A549 (cell line): ENCODE measurements around the gene ITCH. TPM values are rescaled to one million over a fixed set of nuclear protein-coding genes. Genes with fewer than 3 reads are reported as not detected.

Source experiments
- ATAC-seq, 2 experiments: fragments of 200-7000 bp in 1 of 2; fragments of >200 bp in 1 of 2; cut with Nextera tagmentation in 1 of 2; cut with Tn5 transposase in 1 of 2; 3 replicates each; pipeline versions ENCODE4 v1.8.0 to v1.9.1; 2018 to 2020; ENCODE audit warnings: mild to moderate bottlenecking in 1 of 2, moderate library complexity in 1 of 2
- CTCF ChIA-PET: fragments of 300-600 bp; sonication (Branson Sonifier 250); formaldehyde crosslinking; extraction: SDS; loops from one replicate; lab custom pipeline; 2021; ENCODE audit warnings: antibody characterized with exemption, inconsistent platforms; lab: Yijun Ruan, JAX
- POLR2A ChIA-PET: fragments of 350-600 bp; formaldehyde crosslinking; extraction: SDS; loops from one replicate; lab custom pipeline; 2021; ENCODE audit warnings: antibody characterized with exemption, inconsistent platforms; lab: Yijun Ruan, JAX
- DNase-seq, 2 experiments: peaks; one replicate each; pipeline versions ENCODE4 v3.0.0 to v3.0.0-alpha.2; 2011 to 2016; ENCODE audit warnings: low read depth in 1 of 2, low spot score in 1 of 2
- FAIRE-seq: peaks from 2 replicates; lab custom pipeline; 2011; peaks lifted over from hg19 to GRCh38; lab: Jason Lieb, UNC
- H3K27ac ChIP-seq, 2 experiments: fragments of >200 bp; sonication (Bioruptor Twin); formaldehyde crosslinking; 3 replicates each; pipeline ENCODE4 v1.5.1; 2016 to 2017
- H3K4me1 ChIP-seq: fragments of >200 bp; sonication (Bioruptor Twin); formaldehyde crosslinking; 3 replicates; pipeline ENCODE4 v1.6.1; 2016
- H3K4me2 ChIP-seq: fragments of >200 bp; sonication (Bioruptor Twin); formaldehyde crosslinking; 3 replicates; pipeline ENCODE4 v1.6.1; 2016
- H3K4me3 ChIP-seq: fragments of >200 bp; sonication (Bioruptor Twin); formaldehyde crosslinking; 3 replicates; pipeline ENCODE4 v1.5.1; 2016
- H3K9me3 ChIP-seq: fragments of >200 bp; sonication (Bioruptor Twin); formaldehyde crosslinking; 3 replicates; pipeline ENCODE4 v1.6.1; 2016
- ATOH8 ChIP-seq: fragments of 250-450 bp; sonication (Bioruptor Pico); IDR thresholded peaks from 2 replicates; pipeline ENCODE4 v1.5.0; 2020; ENCODE audit warnings: low read depth, mild to moderate bottlenecking, moderate library complexity
- BCL3 ChIP-seq: fragments of >200 bp; sonication (Bioruptor Twin); formaldehyde crosslinking; IDR thresholded peaks from 3 replicates; pipeline ENCODE4 v1.6.1; 2016
- BHLHE40 ChIP-seq: IDR thresholded peaks from 2 replicates; pipeline ENCODE4 v1.6.1; 2012; ENCODE audit warnings: low read depth, low read length, inconsistent platforms
- CBX8 ChIP-seq: fragments of 200-600 bp; sonication (generic); IDR thresholded peaks from 2 replicates; pipeline ENCODE4 v1.6.1; 2016
- CEBPB ChIP-seq, 2 experiments: fragments of >200 bp in 1 of 2; sonication (Bioruptor Twin) in 1 of 2; formaldehyde crosslinking in 1 of 2; IDR thresholded peaks; 2 replicates each; pipeline ENCODE4 v1.6.1; 2012 to 2016
- CTCF ChIP-seq: fragments of >200 bp; sonication (Bioruptor Twin); formaldehyde crosslinking; IDR thresholded peaks from 3 replicates; pipeline ENCODE4 v1.5.1; 2016
- E2F6 ChIP-seq: IDR thresholded peaks from 2 replicates; pipeline ENCODE4 v1.6.1; 2012; ENCODE audit warnings: low read depth, borderline replicate concordance
- EHF ChIP-seq: fragments of 250-450 bp; sonication (Bioruptor Pico); IDR thresholded peaks from 2 replicates; pipeline ENCODE4 v1.5.0; 2020; ENCODE audit warnings: mild to moderate bottlenecking
- ESRRA ChIP-seq: fragments of 150-350 bp; IDR thresholded peaks from 2 replicates; pipeline ENCODE4 v1.6.1; 2014; ENCODE audit warnings: mild to moderate bottlenecking, low read length, borderline replicate concordance
- FOSB ChIP-seq: fragments of 250-450 bp; sonication (Bioruptor Pico); IDR thresholded peaks from 2 replicates; pipeline ENCODE4 v1.5.0; 2020; ENCODE audit warnings: mild to moderate bottlenecking, moderate library complexity
- HDAC2 ChIP-seq: fragments of 200-600 bp; sonication (generic); IDR thresholded peaks from 2 replicates; pipeline ENCODE4 v1.6.1; 2016
- HES2 ChIP-seq: fragments of >200 bp; sonication (Bioruptor Twin); formaldehyde crosslinking; IDR thresholded peaks from 2 replicates; pipeline ENCODE4 v1.6.1; 2016
- HEYL ChIP-seq: fragments of 250-450 bp; sonication (Bioruptor Pico); IDR thresholded peaks from 2 replicates; pipeline ENCODE4 v1.8.0; 2021; ENCODE audit warnings: mild to moderate bottlenecking, moderate library complexity
- HMGXB4 ChIP-seq: fragments of 250-450 bp; sonication (Bioruptor Pico); IDR thresholded peaks from 2 replicates; pipeline ENCODE4 v1.5.0; 2021; ENCODE audit warnings: mild to moderate bottlenecking, moderate library complexity, borderline replicate concordance
- JUN ChIP-seq, 2 experiments: fragments of >200 bp; sonication (Bioruptor Twin); formaldehyde crosslinking; IDR thresholded peaks; 2 replicates in 1 of 2; 3 replicates in 1 of 2; pipeline ENCODE4 v1.6.1; 2016 to 2017
- KDM5A ChIP-seq: fragments of 200-600 bp; sonication (generic); IDR thresholded peaks from 2 replicates; pipeline ENCODE4 v1.6.1; 2016; ENCODE audit warnings: antibody characterized with exemption, mild to moderate bottlenecking
- MAX ChIP-seq: IDR thresholded peaks from 2 replicates; pipeline ENCODE4 v1.6.1; 2012
- MYC ChIP-seq: IDR thresholded peaks from 2 replicates; pipeline ENCODE4 v1.6.1; 2012; ENCODE audit warnings: mild to moderate bottlenecking, inconsistent platforms, low read length, improper control_type of control experiment, borderline replicate concordance
- NPAS2 ChIP-seq: fragments of 250-450 bp; sonication (Bioruptor Pico); IDR thresholded peaks from 2 replicates; pipeline ENCODE4 v1.8.0; 2022; ENCODE audit warnings: mild to moderate bottlenecking, moderate library complexity, borderline replicate concordance
- NR3C1 ChIP-seq: fragments of >200 bp; sonication (Bioruptor Twin); formaldehyde crosslinking; IDR thresholded peaks from 3 replicates; pipeline ENCODE4 v1.6.1; 2017
- PBX3 ChIP-seq: IDR thresholded peaks from 2 replicates; pipeline ENCODE4 v1.6.1; 2012
- PHF8 ChIP-seq: fragments of 200-600 bp; sonication (generic); IDR thresholded peaks from 2 replicates; pipeline ENCODE4 v1.6.1; 2016; ENCODE audit warnings: low read depth, mild to moderate bottlenecking, antibody characterized with exemption, moderate library complexity, borderline replicate concordance
- POLR2A ChIP-seq: IDR thresholded peaks from 2 replicates; pipeline ENCODE4 v1.6.1; 2012; ENCODE audit warnings: mild to moderate bottlenecking, low read length
- RAD21 ChIP-seq, 2 experiments: fragments of >200 bp in 1 of 2; sonication (Bioruptor Twin) in 1 of 2; formaldehyde crosslinking in 1 of 2; IDR thresholded peaks in 1 of 2; conservative IDR thresholded peaks in 1 of 2; 2 replicates in 1 of 2; 3 replicates in 1 of 2; pipeline ENCODE4 v1.6.1; 2012 to 2018; ENCODE audit warnings: inconsistent platforms in 1 of 2
- RCOR1 ChIP-seq: fragments of 150-350 bp; IDR thresholded peaks from 2 replicates; pipeline ENCODE4 v1.6.1; 2014; ENCODE audit warnings: antibody characterized with exemption, low read length, low read depth
- RNF2 ChIP-seq: fragments of 200-600 bp; sonication (generic); IDR thresholded peaks from 2 replicates; pipeline ENCODE4 v1.6.1; 2016; ENCODE audit warnings: low read depth, mild to moderate bottlenecking, antibody characterized with exemption, moderate library complexity, borderline replicate concordance
- ZFP36 ChIP-seq: fragments of 450-650 bp; IDR thresholded peaks from 2 replicates; pipeline ENCODE4 v1.6.1; 2014; ENCODE audit warnings: borderline replicate concordance; ENCODE audit not compliant: partially characterized antibody
- ZNF302 ChIP-seq: fragments of 250-450 bp; sonication (Bioruptor Pico); IDR thresholded peaks from 2 replicates; pipeline ENCODE4 v1.9.0; 2021; ENCODE audit warnings: inconsistent platforms, mild to moderate bottlenecking, moderate library complexity
- WGBS: methylation state at CpG from one replicate; pipeline ENCODE4 v1.1.6; 2017; ENCODE audit errors: missing lambda C conversion rate; 5-methylcytosine and 5-hydroxymethylcytosine counted together
- polyA plus RNA-seq, 4 experiments: library from polyadenylated mRNA; depleted of rRNA in 3 of 4; stranded (reverse); fragments of >200 nt; fragmentation: RNase III in 1 of 4; extraction: RNeasy Plus Mini Kit Qiagen cat#74134 plus additional on column Dnase treatment in 1 of 4; gene quantifications; 2 replicates in 3 of 4; 3 replicates in 1 of 4; pipeline ENCODE4 v1.2.3, GENCODE V29; 2011 to 2017

ITCH gene
- polyA plus RNA-seq, 2 of the 4 experiments (the other 2 are of a cell fraction) = 23.9 to 24.4 TPM

- Histone ChIP-seq H3K4me2 (peak overlapping the region; percentile 76), H3K4me1 (peaks cover 55% of the 10 kb centered on the region), H3K9me3 (no peaks in the 10 kb centered on the region), H3K27ac (peak overlapping the region; percentile 46 to 83), H3K4me3 (peak overlapping the region; percentile 13; the same call in 1 of the 3 replicates)
- FAIRE-seq (no peak), DNase-seq (no peak), ATAC-seq (peak in 1 of 2 experiments; percentile 36; a peak in 3 of 6 replicates)
- ChIA-PET POLR2A (interaction anchor here (1.4 to 1.8 kb wide), 2 partner anchors 9 to 33 kb away, joined by 4 to 12 read pairs; partner anchors contain the start of genes DYNLRB1 and MAP1LC3A), CTCF (interaction anchor here (1.0 to 7.4 kb wide), 6 partner anchors 14 to 335 kb away, joined by 3 to 106 read pairs (median 4); no protein-coding TSS in a partner anchor)
- WGBS = 66% methylated on average over 7 of the region's 7 CpGs
- TF ChIP-seq BCL3 (no peak), JUN (IDR thresholded peaks at IDR 0.05) (no peak), MAX (no peak), HES2 (no peak), MYC (no peak), POLR2A (no peak), CEBPB (IDR thresholded peaks at IDR 0.05) (no peak), NPAS2 (no peak), HDAC2 (no peak)
- TF ChIP-seq, all 56 proteins: peak for 0
Observed at GRCh38 chr20:34525342-34525708, 162.3 kb downstream of the ITCH start.

- peak; percentile 97 to 99 for DNase-seq
- ChIA-PET CTCF (interaction anchor here (1.0 to 7.4 kb wide), 7 partner anchors 13 to 335 kb away, joined by 3 to 106 read pairs (median 4); no protein-coding TSS in a partner anchor), POLR2A (interaction anchor here (1.4 to 1.8 kb wide), 2 partner anchors 9 to 33 kb away, joined by 4 to 12 read pairs; partner anchors contain the start of genes DYNLRB1 and MAP1LC3A)
- peak overlapping the region; percentile 67 to 83 for H3K27ac ChIP-seq
- WGBS = 1% methylated on average over 14 of the region's 14 CpGs
- H3K9me3 ChIP-seq = no peaks in the 10 kb centered on the region
- FAIRE-seq = peak; percentile 95
- ATAC-seq = peak; percentile 92 to 93
- H3K4me2 ChIP-seq = peak overlapping the region; percentile 76
- H3K4me1 ChIP-seq = peaks cover 55% of the 10 kb centered on the region
- peak overlapping the region; percentile 19; the same call in 1 of the 3 replicates for H3K4me3 ChIP-seq
- no peak for TF ChIP-seq ESRRA
- no peak for TF ChIP-seq HDAC2
- TF ChIP-seq RNF2 = no peak
- TF ChIP-seq FOSB (CRISPR knock-in tag) = peak; percentile 56; the same call in 1 of the 2 replicates
- no peak for TF ChIP-seq CBX8
- TF ChIP-seq EHF (CRISPR knock-in tag) = no peak; the same call in 1 of the 2 replicates
- no peak for TF ChIP-seq E2F6
- TF ChIP-seq NR3C1 = no peak
- TF ChIP-seq CTCF = no peak
- no peak for TF ChIP-seq BHLHE40
- TF ChIP-seq ATOH8 (CRISPR knock-in tag) = no peak; the same call in 1 of the 2 replicates
- TF ChIP-seq PBX3 = peak; percentile 82
- 0 out of 2 replicates have a peak, but pooled peaks have one; percentile 17 for TF ChIP-seq HEYL (CRISPR knock-in tag)
- peak in 1 of 2 experiments; percentile 35; a peak in 1 of 5 replicates for TF ChIP-seq RAD21 (conservative IDR thresholded peaks at IDR 0.05 in 1 of 2, IDR thresholded peaks at IDR 0.05 in 1 of 2)
- TF ChIP-seq ZFP36 = no peak
- no peak for TF ChIP-seq HMGXB4 (CRISPR knock-in tag)
- no peak for TF ChIP-seq ZNF302 (CRISPR knock-in tag)
- TF ChIP-seq KDM5A = no peak
- no peak for TF ChIP-seq RCOR1
- TF ChIP-seq PHF8 = no peak
Observed at GRCh38 chr20:34525709-34526416, 162.8 kb downstream of the ITCH start.
